KBM-7 (cell line): ENCODE measurements around the gene CCDC7.
"Not testable (repeated sequence)": the region's sequence is repeated elsewhere in the genome, so short reads cannot be mapped to it uniquely, and the experiment has no call there.

ENCODE experiments used
- DNase-seq: peaks from one replicate; pipeline ENCODE4 v3.0.0-alpha.2; 2015
- in situ Hi-C: fragments of 300-500 bp; cut with MboI; formaldehyde crosslinking; loops from 2 replicates; pipeline ENCODE4 v1.14.3; 2020; ENCODE audit warnings: low sequenced_read_pairs, low pct_unique_long_range_greater_than_20kb, mixed read lengths

The CCDC7 gene

GRCh38 chr10:32445740-32446535 is at the start of gene CCDC7:
Gene CCDC7, plus strand, starts transcription at chr10:32446140. Its CDS starts 5,503 bp downstream, at chr10:32451643.
- DNase-seq, result peak; percentile 95
- in situ Hi-C loops, result no loop called here

- in situ Hi-C loops, DNase-seq: not testable (repeated sequence)
Measured at GRCh38 chr10:32397163-32397562, 48.8 kb upstream of the CCDC7 start.

- DNase-seq, in situ Hi-C loops: not testable (repeated sequence)
Measured at GRCh38 chr10:32399720-32400119, 46.2 kb upstream of the CCDC7 start.

- in situ Hi-C loops, result no loop called here
- no peak for DNase-seq
Measured at GRCh38 chr10:32400961-32401360, 45.0 kb upstream of the CCDC7 start.

- in situ Hi-C loops, result no loop called here
- DNase-seq, result no peak
Measured at GRCh38 chr10:32402499-32402898, 43.4 kb upstream of the CCDC7 start.

- in situ Hi-C loops, result no loop called here
- no peak for DNase-seq
Measured at GRCh38 chr10:32403091-32403490, 42.8 kb upstream of the CCDC7 start.

GRCh38 chr10:32408690-32409089 is 37.2 kb upstream of the CCDC7 start:
- DNase-seq, result no peak
- in situ Hi-C loops, result no loop called here

- no peak for DNase-seq
- in situ Hi-C loops, result no loop called here
Measured at GRCh38 chr10:32409741-32410140, 36.2 kb upstream of the CCDC7 start.

GRCh38 chr10:32410569-32410968 is 35.4 kb upstream of the CCDC7 start:
- no peak for DNase-seq
- in situ Hi-C loops, result no loop called here

GRCh38 chr10:32411797-32412498 is 34.0 kb upstream of the CCDC7 start:
- DNase-seq, result no peak
- in situ Hi-C loops, result no loop called here

GRCh38 chr10:32412499-32412853 is 33.5 kb upstream of the CCDC7 start:
- DNase-seq, result no peak
- in situ Hi-C loops, result no loop called here

GRCh38 chr10:32413513-32413912 is 32.4 kb upstream of the CCDC7 start:
- no peak for DNase-seq
- in situ Hi-C loops, result no loop called here

- DNase-seq, result no peak
- in situ Hi-C loops, result no loop called here
Measured at GRCh38 chr10:32415361-32415760, 30.6 kb upstream of the CCDC7 start.

- DNase-seq, result no peak
- in situ Hi-C loops, result no loop called here
Measured at GRCh38 chr10:32417911-32418547, 27.9 kb upstream of the CCDC7 start.

GRCh38 chr10:32418572-32418971 is 27.4 kb upstream of the CCDC7 start:
- in situ Hi-C loops, result no loop called here
- no peak for DNase-seq

- in situ Hi-C loops, result no loop called here
- no peak for DNase-seq
Measured at GRCh38 chr10:32419615-32420014, 26.3 kb upstream of the CCDC7 start.

- no peak for DNase-seq
- in situ Hi-C loops, result no loop called here
Measured at GRCh38 chr10:32426186-32426585, 19.8 kb upstream of the CCDC7 start.

GRCh38 chr10:32433542-32433941 is 12.4 kb upstream of the CCDC7 start:
- no peak for DNase-seq
- in situ Hi-C loops, result no loop called here

- no peak for DNase-seq
- in situ Hi-C loops, result no loop called here
Measured at GRCh38 chr10:32436215-32436614, 9.7 kb upstream of the CCDC7 start.

- in situ Hi-C loops, result no loop called here
- DNase-seq, result no peak
Measured at GRCh38 chr10:32437334-32437733, 8.6 kb upstream of the CCDC7 start.
